OCI-LY1 (cell line): ENCODE measurements around the gene TCEAL9.

ENCODE experiments used
- EZH2 ChIP-seq: fragments of 200-600 bp; sonication (generic), shearing (Covaris generic); IDR thresholded peaks from 2 replicates; pipeline ENCODE4 v1.8.0; 2017; ENCODE audit warnings: borderline replicate concordance, mixed run types, mild to moderate bottlenecking, antibody characterized with exemption, low read length, moderate library complexity, mixed read lengths
- TF ChIP-seq, protein P1 (sequence below): fragments of 200-600 bp; sonication (generic), shearing (Covaris generic); IDR thresholded peaks from 2 replicates; pipeline ENCODE4 v1.5.1; 2017; ENCODE audit warnings: mild to moderate bottlenecking, antibody characterized with exemption, low read length, moderate library complexity, mixed read lengths

DNA sequence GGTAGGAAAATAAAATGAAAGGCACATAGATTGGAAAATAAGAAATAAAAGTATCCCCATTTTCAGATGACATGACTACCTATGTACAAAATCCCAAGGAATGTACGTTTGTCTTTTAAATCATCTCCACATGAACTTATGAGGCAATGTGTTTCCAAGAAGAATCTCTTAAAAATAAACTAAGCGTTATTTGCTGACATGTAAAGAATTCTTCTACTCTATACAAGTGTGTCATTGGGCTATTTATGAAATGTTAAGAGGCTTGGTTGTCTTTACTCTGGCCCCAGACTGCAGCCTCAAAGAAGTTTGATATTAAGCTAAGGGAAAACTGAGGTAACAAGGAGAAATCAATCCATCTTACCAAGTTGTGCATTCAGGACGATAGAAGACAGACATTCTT is 37.2 kb downstream of the TCEAL9 start:
- TF ChIP-seq, protein P1, sequence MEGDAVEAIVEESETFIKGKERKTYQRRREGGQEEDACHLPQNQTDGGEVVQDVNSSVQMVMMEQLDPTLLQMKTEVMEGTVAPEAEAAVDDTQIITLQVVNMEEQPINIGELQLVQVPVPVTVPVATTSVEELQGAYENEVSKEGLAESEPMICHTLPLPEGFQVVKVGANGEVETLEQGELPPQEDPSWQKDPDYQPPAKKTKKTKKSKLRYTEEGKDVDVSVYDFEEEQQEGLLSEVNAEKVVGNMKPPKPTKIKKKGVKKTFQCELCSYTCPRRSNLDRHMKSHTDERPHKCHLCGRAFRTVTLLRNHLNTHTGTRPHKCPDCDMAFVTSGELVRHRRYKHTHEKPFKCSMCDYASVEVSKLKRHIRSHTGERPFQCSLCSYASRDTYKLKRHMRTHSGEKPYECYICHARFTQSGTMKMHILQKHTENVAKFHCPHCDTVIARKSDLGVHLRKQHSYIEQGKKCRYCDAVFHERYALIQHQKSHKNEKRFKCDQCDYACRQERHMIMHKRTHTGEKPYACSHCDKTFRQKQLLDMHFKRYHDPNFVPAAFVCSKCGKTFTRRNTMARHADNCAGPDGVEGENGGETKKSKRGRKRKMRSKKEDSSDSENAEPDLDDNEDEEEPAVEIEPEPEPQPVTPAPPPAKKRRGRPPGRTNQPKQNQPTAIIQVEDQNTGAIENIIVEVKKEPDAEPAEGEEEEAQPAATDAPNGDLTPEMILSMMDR: no peak
- TF ChIP-seq EZH2: no peak
